SK-N-MC (cell line): ENCODE results near the gene ZBTB7B.

Experiments
- DNase-seq: peaks from one replicate; pipeline ENCODE4 v3.0.0-alpha.2; 2011; ENCODE audit warnings: low read depth, low spot score
- H3K27ac ChIP-seq: fragments of 200-600 bp; sonication (generic); 2 replicates; pipeline ENCODE4 v1.5.1; 2016; ENCODE audit warnings: mixed run types
- H3K36me3 ChIP-seq: fragments of 200-600 bp; sonication (generic); 2 replicates; pipeline ENCODE4 v1.6.1; 2017; ENCODE audit warnings: antibody characterized with exemption, low read length, mixed read lengths; ENCODE audit not compliant: insufficient read depth
- H3K4me3 ChIP-seq: fragments of 200-600 bp; sonication (generic); 2 replicates; pipeline ENCODE4 v1.5.1; 2016
- H3K9ac ChIP-seq: fragments of 200-600 bp; sonication (generic); 2 replicates; pipeline ENCODE4 v1.8.0; 2017; ENCODE audit warnings: mixed run types, mixed read lengths; ENCODE audit not compliant: insufficient read length
- H3K9me3 ChIP-seq: fragments of 200-600 bp; sonication (generic); 2 replicates; pipeline ENCODE4 v1.6.1; 2017; ENCODE audit warnings: low read depth, mild to moderate bottlenecking, antibody characterized with exemption, low read length, moderate library complexity, mixed read lengths
- EZH2 ChIP-seq: fragments of 200-600 bp; sonication (generic); IDR thresholded peaks from one replicate; pipeline ENCODE4 v1.6.1; 2017; ENCODE audit warnings: antibody characterized with exemption
- FOXP2 ChIP-seq: optimal IDR thresholded peaks from 2 replicates; pipeline ENCODE3; 2011; ENCODE audit warnings: mild to moderate bottlenecking, moderate library complexity; ENCODE audit not compliant: insufficient read depth; ENCODE audit errors: extremely low read length, control extremely low read depth
- POLR2AphosphoS5 ChIP-seq: IDR thresholded peaks from 2 replicates; pipeline ENCODE4 v1.6.1; 2012; ENCODE audit warnings: mild to moderate bottlenecking, low read depth, low read length, borderline replicate concordance

The ZBTB7B gene

GRCh38 chr1:154963643-154964042, 39.0 kb upstream of the ZBTB7B start:
- Histone ChIP-seq H3K36me3 (peaks cover 64% of the 10 kb centered on the region), H3K27ac (0 out of 2 replicates have a peak overlapping the region, but pooled peaks have one; percentile 19), H3K9me3 (no peaks in the 10 kb centered on the region), H3K4me3 (no peak overlapping the region), H3K9ac (no peak overlapping the region)
- DNase-seq, result no peak
- TF ChIP-seq POLR2AphosphoS5, result peak; percentile 5; the same call in 1 of the 2 replicates
- no peak for TF ChIP-seq EZH2

DNA sequence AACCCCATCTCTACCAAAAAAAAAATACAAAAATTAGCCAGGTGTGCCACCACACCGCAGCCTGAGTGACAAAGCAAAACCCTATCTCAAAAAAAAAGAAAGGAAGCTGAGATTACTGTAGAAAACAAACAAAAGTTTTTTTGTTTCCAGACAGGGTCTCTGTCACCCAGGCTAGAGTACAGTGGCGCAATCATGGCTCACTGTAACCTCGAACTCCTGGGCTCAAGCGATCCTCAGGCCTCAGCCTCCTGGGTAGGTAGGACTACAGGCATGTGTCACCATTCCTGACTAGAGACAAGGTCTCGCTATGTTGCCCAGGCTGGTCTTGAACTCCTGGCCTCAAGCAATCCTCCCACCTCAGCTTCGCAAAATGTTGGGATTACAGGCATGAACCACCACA, 38.2 kb upstream of the ZBTB7B start:
- H3K9me3 ChIP-seq, result no peaks in the 10 kb centered on the region
- no peak for DNase-seq
- 0 out of 2 replicates have a peak overlapping the region, but pooled peaks have one; percentile 19 for H3K27ac ChIP-seq
- no peak for TF ChIP-seq EZH2
- TF ChIP-seq POLR2AphosphoS5, result no peak
- no peak for TF ChIP-seq FOXP2
- H3K4me3 ChIP-seq, result no peak overlapping the region
- no peak overlapping the region for H3K9ac ChIP-seq
- H3K36me3 ChIP-seq, result peaks cover 57% of the 10 kb centered on the region

DNA sequence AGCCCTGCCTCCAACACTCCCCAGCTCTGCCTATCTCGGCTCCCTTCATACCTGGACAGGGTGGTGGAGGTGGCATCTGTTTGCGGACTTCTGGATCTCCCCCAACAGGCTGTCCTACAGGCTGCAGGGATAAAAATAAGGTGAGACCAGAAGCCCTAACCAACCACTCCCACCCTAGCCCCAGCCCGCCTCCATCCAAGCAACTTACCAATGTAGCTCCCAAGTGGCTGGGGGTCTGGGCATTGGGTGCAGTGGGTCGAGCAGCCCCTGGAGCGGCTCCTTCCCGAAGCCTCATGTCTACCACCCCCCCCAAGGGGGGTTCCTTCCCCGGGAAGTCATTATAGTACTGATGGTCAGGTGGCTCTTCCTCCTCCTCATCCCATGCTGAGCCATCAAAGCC, 36.5 kb upstream of the ZBTB7B start:
- no peak overlapping the region for H3K9ac ChIP-seq
- peaks cover 54% of the 10 kb centered on the region for H3K36me3 ChIP-seq
- no peak overlapping the region for H3K4me3 ChIP-seq
- H3K9me3 ChIP-seq, result no peaks in the 10 kb centered on the region
- no peak overlapping the region for H3K27ac ChIP-seq
- no peak for DNase-seq
- no peak for TF ChIP-seq EZH2
- TF ChIP-seq FOXP2, result no peak
- no peak for TF ChIP-seq POLR2AphosphoS5

DNA sequence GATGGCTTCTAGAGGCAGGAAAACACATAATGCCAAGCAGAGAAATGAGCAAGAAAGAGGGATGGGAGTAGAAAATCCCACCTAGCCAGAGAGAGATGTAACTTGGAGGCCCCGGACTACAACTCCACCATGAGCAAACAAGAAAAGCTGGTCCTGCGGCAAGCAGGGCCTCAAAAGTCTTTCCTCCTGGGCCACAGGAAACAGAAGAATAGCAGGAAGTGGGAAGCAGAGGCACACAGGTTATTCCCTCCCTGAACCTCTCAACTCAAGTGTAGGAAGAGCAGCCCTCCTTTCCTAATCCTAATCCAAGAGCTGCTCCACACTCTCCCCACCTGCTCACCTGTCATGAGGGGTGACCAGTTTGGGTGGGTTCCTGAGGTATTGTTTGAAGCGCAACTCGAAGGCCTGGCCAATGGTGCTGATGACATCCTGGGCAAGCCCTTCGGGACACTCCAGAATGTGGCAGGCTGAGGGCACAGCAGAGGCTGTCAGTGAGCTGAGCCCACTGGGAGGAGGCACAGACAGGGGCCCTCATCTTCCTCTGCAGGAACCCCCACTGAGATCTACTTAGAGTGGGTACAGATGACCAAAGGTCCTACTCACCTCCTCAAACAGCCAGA, 35.2 kb upstream of the ZBTB7B start:
- Histone ChIP-seq H3K9ac (no peak overlapping the region), H3K27ac (peak overlapping the region; percentile 22; the same call in 1 of the 2 replicates), H3K4me3 (no peak overlapping the region), H3K9me3 (no peaks in the 10 kb centered on the region), H3K36me3 (peaks cover 54% of the 10 kb centered on the region)
- no peak for DNase-seq
- TF ChIP-seq POLR2AphosphoS5, result no peak
- no peak for TF ChIP-seq FOXP2
- no peak for TF ChIP-seq EZH2

DNA sequence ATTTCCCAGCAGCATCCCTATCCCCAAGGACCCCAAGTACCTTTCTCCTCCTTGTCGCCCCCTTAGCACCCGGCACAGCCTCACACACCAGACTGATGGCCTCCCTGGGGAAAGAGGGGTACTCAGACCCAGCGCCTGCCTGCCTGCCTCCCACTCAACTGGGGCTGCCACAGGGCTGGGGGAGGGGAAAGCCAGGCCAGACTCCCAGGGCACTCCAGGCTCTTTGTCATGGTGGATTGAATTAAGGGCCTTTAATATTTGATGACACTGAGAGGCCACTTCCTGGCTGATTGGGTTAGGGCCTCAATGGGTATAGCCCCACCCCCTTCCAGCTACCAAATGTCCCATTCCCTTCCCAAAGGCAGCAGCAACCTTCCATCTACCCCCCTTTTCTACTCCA, 33.9 kb upstream of the ZBTB7B start:
- no peaks in the 10 kb centered on the region for H3K9me3 ChIP-seq
- no peak for DNase-seq
- TF ChIP-seq FOXP2, result no peak
- TF ChIP-seq EZH2, result no peak
- TF ChIP-seq POLR2AphosphoS5, result no peak
- H3K27ac ChIP-seq, result no peak overlapping the region
- H3K36me3 ChIP-seq, result peaks cover 44% of the 10 kb centered on the region
- H3K9ac ChIP-seq, result peak overlapping the region; percentile 74
- peak overlapping the region; percentile 82 for H3K4me3 ChIP-seq

GRCh38 chr1:154969246-154969645, 33.4 kb upstream of the ZBTB7B start:
- peaks cover 39% of the 10 kb centered on the region for H3K36me3 ChIP-seq
- peak overlapping the region; percentile 22; the same call in 1 of the 2 replicates for H3K27ac ChIP-seq

GRCh38 chr1:154969860-154970452, 32.6 kb upstream of the ZBTB7B start:
- Histone ChIP-seq H3K36me3 (peaks cover 33% of the 10 kb centered on the region), H3K27ac (no peak overlapping the region), H3K9me3 (no peaks in the 10 kb centered on the region), H3K4me3 (peak overlapping the region; percentile 82), H3K9ac (peak overlapping the region; percentile 74)
- DNase-seq, result no peak
- TF ChIP-seq POLR2AphosphoS5, result no peak
- TF ChIP-seq EZH2, result no peak
- TF ChIP-seq FOXP2, result no peak

More at GRCh38 chr1:154969246-154969645, 33.4 kb upstream of the ZBTB7B start:
- Histone ChIP-seq H3K4me3 (peak overlapping the region; percentile 82), H3K9ac (peak overlapping the region; percentile 74), H3K9me3 (no peaks in the 10 kb centered on the region)
- TF ChIP-seq FOXP2 (no peak), EZH2 (no peak), POLR2AphosphoS5 (no peak)
- DNase-seq, result no peak

DNA sequence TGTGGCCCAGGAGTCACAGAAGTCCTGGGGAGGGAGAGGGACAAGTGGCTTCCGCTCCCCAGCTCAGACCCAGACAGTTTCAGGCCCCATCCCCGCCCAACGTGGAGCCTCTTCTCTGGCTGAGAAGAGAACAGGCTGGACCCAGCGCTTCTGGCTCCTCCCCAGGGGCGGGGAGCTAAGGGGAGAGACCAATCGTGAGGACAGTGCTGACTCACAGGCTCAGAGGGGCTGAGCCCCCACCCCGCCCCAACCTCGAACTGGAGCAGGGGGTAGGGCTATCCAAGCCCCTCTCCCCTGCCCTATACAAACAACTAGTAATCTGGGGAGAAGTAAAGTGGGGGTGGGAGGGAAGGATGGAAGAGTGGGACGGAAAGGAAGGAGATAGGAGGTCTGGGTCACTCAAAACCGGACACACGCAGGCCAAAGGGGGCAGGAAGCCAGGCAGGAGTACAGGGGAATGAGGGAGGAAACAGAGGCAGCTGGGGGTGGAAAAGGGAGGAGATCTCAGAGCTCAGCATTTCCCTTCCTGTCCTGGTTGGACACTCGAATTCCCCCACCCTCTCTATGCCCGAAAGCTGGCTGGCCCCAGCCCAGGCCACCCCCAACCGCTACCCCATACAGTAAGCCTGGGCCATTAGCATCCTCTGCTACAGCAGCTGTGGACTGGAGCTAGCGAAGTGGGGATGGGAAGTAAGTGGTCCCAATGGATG, 31.8 kb upstream of the ZBTB7B start, which contains the start of gene SHC1:
Gene SHC1 (minus strand): TSS at position 117 of the 710 bp plus-strand sequence. CDS start 221 bp downstream, outside the sequence.
- Histone ChIP-seq H3K9ac (peak within 1 kb of the TSS; percentile 74), H3K9me3 (no peaks in the 10 kb centered on the region), H3K27ac (peak within 1 kb of the TSS; percentile 83), H3K36me3 (peaks cover 27% of the 10 kb centered on the region), H3K4me3 (peak within 1 kb of the TSS; percentile 82)
- TF ChIP-seq EZH2 (no peak), FOXP2 (no peak), POLR2AphosphoS5 (peak; percentile 98)
- DNase-seq, result no peak
